Measurements from ENCODE around the gene ELMO3. TPM values are rescaled to one million over a fixed set of nuclear protein-coding genes. Genes with fewer than 3 reads are reported as not detected.

ELMO3 gene
- total and polyA plus RNA-seq, 4 donors, result 1.7 to 3.8 (median 3.1) TPM

DNA sequence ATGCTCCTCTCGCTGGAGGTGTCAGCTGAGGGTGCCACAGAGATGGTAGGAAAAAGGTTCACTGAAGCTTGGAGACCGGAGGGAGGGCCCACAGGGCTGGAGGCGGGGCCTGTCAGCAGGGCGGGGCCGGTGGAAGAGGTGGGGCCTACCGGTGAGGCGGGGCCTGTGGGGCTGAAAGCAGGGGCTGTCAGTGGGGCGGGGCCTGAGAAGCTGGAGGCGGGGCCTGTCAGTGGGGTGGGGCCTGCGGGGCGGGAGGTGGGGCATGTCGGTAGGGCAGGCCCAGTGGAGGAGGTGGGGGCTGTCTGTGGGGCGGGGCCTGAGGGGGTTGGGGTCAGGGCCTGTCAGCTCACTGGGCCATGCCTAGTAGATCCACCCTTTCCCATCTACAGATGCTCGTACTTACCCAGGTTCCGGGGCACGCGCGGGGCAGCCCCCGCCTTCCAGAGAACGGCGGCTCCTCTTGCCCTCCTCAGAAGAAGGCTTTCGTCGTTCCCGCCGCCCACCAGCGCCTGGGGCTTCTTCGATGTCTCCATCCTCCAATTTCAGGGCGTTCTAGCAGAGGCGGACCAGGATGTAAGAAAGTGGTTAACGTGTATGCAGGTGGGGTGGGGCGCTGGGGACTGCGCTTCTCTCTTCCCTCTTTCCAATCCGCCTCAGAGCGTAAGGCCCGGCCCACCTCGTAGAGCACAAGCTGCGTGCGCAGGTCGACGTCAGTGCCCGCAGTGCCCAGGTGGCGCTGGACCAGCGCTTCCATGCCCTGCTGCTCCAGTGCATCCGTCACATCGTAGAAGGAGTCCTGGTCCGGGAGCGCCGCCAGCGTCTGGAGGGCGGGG is 37.8 kb downstream of the ELMO3 start:
- Histone ChIP-seq H3K4me1 (ENCODE audit: control insufficient read depth in 4 of 4, insufficient read depth in 4 of 4, low read length in 3 of 4) (peaks cover 0 to 3% (median 1%) of the 10 kb centered on the region in 4 donors), H3K9ac (ENCODE audit: low read depth in 1 of 2, low read length in 2 of 2) (no peak overlapping the region), H3K4me3 (ENCODE audit: low read depth in 1 of 3, low read length in 3 of 3) (no peak overlapping the region), H3K27me3 (ENCODE audit: control insufficient read depth in 4 of 4, insufficient read depth in 4 of 4, low read length in 3 of 4) (no peaks in the 10 kb centered on the region), H3K36me3 (ENCODE audit: control insufficient read depth in 4 of 4, insufficient read depth in 3 of 4, low read depth in 1 of 4, low read length in 3 of 4) (peaks cover 0 to 16% (median 2%) of the 10 kb centered on the region in 4 donors), H3K9me3 (ENCODE audit: control insufficient read depth in 4 of 4, low read length in 3 of 4) (no peaks in the 10 kb centered on the region), H3K27ac (ENCODE audit: low read depth in 1 of 2, low read length in 2 of 2) (no peak overlapping the region)
- no peak for TF ChIP-seq RXRA (IDR thresholded peaks at IDR 0.05)
- TF ChIP-seq GABPA (IDR thresholded peaks at IDR 0.05 in 1 of 2, conservative IDR thresholded peaks at IDR 0.05 in 1 of 2), result no peak
- TF ChIP-seq FOXA1 (IDR thresholded peaks at IDR 0.05), result no peak
- TF ChIP-seq, protein P1, sequence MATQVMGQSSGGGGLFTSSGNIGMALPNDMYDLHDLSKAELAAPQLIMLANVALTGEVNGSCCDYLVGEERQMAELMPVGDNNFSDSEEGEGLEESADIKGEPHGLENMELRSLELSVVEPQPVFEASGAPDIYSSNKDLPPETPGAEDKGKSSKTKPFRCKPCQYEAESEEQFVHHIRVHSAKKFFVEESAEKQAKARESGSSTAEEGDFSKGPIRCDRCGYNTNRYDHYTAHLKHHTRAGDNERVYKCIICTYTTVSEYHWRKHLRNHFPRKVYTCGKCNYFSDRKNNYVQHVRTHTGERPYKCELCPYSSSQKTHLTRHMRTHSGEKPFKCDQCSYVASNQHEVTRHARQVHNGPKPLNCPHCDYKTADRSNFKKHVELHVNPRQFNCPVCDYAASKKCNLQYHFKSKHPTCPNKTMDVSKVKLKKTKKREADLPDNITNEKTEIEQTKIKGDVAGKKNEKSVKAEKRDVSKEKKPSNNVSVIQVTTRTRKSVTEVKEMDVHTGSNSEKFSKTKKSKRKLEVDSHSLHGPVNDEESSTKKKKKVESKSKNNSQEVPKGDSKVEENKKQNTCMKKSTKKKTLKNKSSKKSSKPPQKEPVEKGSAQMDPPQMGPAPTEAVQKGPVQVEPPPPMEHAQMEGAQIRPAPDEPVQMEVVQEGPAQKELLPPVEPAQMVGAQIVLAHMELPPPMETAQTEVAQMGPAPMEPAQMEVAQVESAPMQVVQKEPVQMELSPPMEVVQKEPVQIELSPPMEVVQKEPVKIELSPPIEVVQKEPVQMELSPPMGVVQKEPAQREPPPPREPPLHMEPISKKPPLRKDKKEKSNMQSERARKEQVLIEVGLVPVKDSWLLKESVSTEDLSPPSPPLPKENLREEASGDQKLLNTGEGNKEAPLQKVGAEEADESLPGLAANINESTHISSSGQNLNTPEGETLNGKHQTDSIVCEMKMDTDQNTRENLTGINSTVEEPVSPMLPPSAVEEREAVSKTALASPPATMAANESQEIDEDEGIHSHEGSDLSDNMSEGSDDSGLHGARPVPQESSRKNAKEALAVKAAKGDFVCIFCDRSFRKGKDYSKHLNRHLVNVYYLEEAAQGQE (IDR thresholded peaks at IDR 0.05), result no peak
- no peak for TF ChIP-seq ZBTB33 (IDR thresholded peaks at IDR 0.05)
- no peak for TF ChIP-seq RAD21 (IDR thresholded peaks at IDR 0.05)
- TF ChIP-seq CTCF (IDR thresholded peaks at IDR 0.05; ENCODE audit: low read depth, low read length, missing input control), result no peak
- TF ChIP-seq FOXA2 (IDR thresholded peaks at IDR 0.05), result no peak
- no peak for TF ChIP-seq TAF1 (conservative IDR thresholded peaks at IDR 0.05)
- TF ChIP-seq JUND (IDR thresholded peaks at IDR 0.05), result no peak
- no peak for TF ChIP-seq HNF4G (IDR thresholded peaks at IDR 0.05)
- no peak for TF ChIP-seq NR2F2 (IDR thresholded peaks at IDR 0.05)
- TF ChIP-seq EGR1 (IDR thresholded peaks at IDR 0.05; ENCODE audit: low read depth in 2 of 2), result no peak
- TF ChIP-seq SP1 (IDR thresholded peaks at IDR 0.05), result no peak
- TF ChIP-seq YY1 (IDR thresholded peaks at IDR 0.05), result no peak
- no peak for TF ChIP-seq MAX (IDR thresholded peaks at IDR 0.05)
- TF ChIP-seq ATF3 (IDR thresholded peaks at IDR 0.05), result no peak
- no peak for TF ChIP-seq HNF4A (conservative IDR thresholded peaks at IDR 0.05)
- peak; percentile 79 for DNase-seq (ENCODE audit: low spot score)
- 73% methylated on average over 50 of the region's 50 CpGs for WGBS
